SK-N-SH (cell line): Measurements from ENCODE around the gene APH1B.

Source experiments
- EP300 ChIP-seq, 2 experiments: IDR thresholded peaks; 2 replicates each; pipeline versions ENCODE4 v1.4.0 to v1.6.1; 2012; ENCODE audit warnings: borderline replicate concordance in 1 of 2, low read depth in 1 of 2, low read length in 1 of 2
- JUND ChIP-seq: IDR thresholded peaks from 2 replicates; pipeline ENCODE4 v1.4.0; 2012
- POLR2AphosphoS5 ChIP-seq: IDR thresholded peaks from 2 replicates; pipeline ENCODE4 v1.6.1; 2012; ENCODE audit warnings: low read depth, low read length
- SMC3 ChIP-seq: IDR thresholded peaks from 2 replicates; pipeline ENCODE4 v1.6.1; 2012; ENCODE audit warnings: low read depth, low read length, improper control_type of control experiment
- TCF12 ChIP-seq: IDR thresholded peaks from 2 replicates; pipeline ENCODE4 v1.4.0; 2012
- TF ChIP-seq, protein P1 (sequence below): IDR thresholded peaks from 2 replicates; pipeline ENCODE4 v1.4.0; 2012; ENCODE audit warnings: low read depth

DNA sequence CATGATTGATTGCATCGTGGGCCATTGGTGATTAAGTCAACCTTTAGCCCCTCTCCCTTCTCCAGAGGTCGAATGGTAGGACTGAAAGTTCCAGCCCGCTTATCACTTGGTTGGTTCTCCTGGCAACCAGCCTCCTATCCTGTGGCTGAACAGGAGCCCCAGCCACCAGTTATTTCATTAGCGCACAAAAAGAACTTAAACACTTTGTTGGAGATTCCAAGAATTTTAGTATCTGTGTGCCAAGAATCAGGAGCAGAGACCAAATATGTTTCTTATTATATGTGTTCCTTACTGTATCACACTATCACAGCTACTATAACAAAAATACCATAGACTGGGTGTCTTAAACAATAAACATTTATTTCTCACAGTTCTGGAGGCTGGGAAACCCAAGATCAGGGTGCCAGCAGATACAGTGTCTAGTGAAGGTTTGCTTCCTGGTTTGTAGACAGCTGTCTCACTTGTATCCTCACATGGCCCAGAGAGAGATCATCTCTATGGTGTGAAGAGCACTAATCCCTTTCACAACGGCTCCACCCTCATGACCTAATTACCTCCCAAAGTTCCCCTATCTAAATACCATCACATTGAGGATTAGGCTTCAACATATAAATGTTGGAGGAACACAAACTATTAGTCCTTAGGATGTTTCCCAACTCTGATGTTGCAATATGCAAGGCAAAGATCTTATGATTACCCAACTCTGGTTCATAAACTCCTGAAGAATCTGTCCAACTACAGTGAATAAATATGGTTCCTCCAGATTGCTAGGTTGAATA is 30.5 kb upstream of the APH1B start:
- TF ChIP-seq, protein P1, sequence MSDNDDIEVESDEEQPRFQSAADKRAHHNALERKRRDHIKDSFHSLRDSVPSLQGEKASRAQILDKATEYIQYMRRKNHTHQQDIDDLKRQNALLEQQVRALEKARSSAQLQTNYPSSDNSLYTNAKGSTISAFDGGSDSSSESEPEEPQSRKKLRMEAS = no peak
- TF ChIP-seq JUND (no peak), EP300 (IDR thresholded peaks at IDR 0.05; ENCODE audit: borderline replicate concordance in 1 of 2, low read depth in 1 of 2, low read length in 1 of 2) (no peak), TCF12 (no peak), POLR2AphosphoS5 (no peak), SMC3 (no peak)
